IPS-18a (cell line): ENCODE data around the gene GCAT.
A peak's percentile ranks its signal among the peaks of the same experiment; 100 is the strongest.

Source experiments
- H3K27ac ChIP-seq: one replicate; pipeline ENCODE4 v1.5.1; 2013; ENCODE audit warnings: low read length
- H3K27me3 ChIP-seq: one replicate; pipeline ENCODE4 v1.6.1; 2013; ENCODE audit warnings: mild to moderate bottlenecking, low read length; ENCODE audit not compliant: control insufficient read depth, insufficient read depth
- H3K36me3 ChIP-seq: one replicate; pipeline ENCODE4 v1.6.1; 2013; ENCODE audit warnings: low read depth, low read length; ENCODE audit not compliant: control insufficient read depth
- H3K4me1 ChIP-seq: one replicate; pipeline ENCODE4 v1.6.1; 2013; ENCODE audit warnings: low read depth, low read length; ENCODE audit not compliant: control insufficient read depth
- H3K4me3 ChIP-seq: one replicate; pipeline ENCODE4 v1.5.1; 2013; ENCODE audit warnings: low read length
- H3K9ac ChIP-seq: one replicate; pipeline ENCODE4 v1.6.1; 2013; ENCODE audit warnings: mild to moderate bottlenecking, low read length, moderate library complexity
- H3K9me3 ChIP-seq: one replicate; pipeline ENCODE4 v1.6.1; 2013; ENCODE audit warnings: low read depth, low read length; ENCODE audit not compliant: control insufficient read depth

GCAT gene

DNA sequence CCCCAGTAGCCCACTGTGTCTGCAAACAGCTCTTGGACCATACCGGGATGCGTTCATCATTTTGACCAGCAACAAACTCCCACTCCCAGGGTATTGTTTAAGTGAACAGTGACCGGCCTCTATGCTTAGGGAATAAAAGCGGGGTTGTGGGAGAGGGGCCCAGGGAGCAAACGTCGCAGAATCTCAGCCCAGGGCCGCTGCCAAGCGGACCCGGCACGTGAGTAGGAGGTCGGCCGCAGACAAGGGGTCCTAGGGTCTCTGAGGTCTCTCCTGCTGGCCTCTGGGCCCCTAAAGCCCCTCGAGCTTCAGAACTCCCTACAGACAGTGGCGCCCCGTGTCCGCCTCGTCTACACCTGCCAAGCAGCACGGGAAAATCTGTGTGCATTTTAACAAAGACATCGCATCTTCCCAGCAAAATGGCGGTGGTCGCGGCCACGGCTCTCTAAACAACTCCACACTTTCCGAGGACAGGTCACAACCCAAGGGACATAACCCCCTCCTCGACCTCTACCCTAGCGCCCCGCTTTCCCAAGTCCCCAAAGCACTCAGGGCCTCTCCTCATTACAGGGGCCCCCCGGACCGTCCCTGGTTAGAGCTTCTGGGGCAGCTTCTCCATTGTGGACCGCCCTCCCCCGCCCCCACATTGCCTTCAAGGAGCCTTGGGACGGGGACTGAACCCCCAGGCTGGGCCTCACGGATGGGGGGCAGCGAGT is 3.9 kb upstream of the GCAT start:
- peak overlapping the region; percentile 65 for H3K9ac ChIP-seq
- peaks cover 63% of the 10 kb centered on the region for H3K27me3 ChIP-seq
- peaks cover 34% of the 10 kb centered on the region for H3K4me1 ChIP-seq
- H3K4me3 ChIP-seq = peak overlapping the region; percentile 73
- no peak overlapping the region for H3K27ac ChIP-seq
- H3K36me3 ChIP-seq = no peaks in the 10 kb centered on the region
- no peaks in the 10 kb centered on the region for H3K9me3 ChIP-seq

DNA sequence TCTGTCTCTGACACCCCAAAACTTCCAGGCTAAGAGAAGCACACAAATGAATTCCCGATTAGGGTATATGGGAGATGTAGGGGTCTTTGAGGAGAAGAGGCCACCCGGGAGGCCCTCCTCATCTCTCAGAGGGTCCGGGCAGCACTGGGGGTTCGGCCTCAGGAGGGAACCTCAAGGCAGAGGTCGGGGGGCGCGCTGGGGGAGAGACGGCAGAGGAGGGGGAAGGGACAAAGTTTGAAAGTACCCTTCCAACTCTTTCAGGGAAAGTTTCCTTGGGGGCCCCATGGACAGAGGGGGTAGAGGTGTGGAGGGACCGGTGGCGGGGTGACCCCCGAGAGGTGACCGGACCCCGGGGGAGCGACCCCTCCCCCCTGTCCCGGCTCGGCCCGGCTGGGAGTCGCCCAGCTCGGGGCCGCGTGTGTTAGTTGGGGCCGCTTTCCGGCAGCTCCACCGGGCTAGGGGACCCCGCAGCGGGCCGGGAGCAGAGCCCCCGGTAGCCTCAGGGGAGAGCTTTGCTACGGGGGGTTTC is 3.3 kb upstream of the GCAT start:
- Histone ChIP-seq H3K27ac (no peak overlapping the region), H3K4me3 (peak overlapping the region; percentile 73), H3K36me3 (no peaks in the 10 kb centered on the region)

DNA sequence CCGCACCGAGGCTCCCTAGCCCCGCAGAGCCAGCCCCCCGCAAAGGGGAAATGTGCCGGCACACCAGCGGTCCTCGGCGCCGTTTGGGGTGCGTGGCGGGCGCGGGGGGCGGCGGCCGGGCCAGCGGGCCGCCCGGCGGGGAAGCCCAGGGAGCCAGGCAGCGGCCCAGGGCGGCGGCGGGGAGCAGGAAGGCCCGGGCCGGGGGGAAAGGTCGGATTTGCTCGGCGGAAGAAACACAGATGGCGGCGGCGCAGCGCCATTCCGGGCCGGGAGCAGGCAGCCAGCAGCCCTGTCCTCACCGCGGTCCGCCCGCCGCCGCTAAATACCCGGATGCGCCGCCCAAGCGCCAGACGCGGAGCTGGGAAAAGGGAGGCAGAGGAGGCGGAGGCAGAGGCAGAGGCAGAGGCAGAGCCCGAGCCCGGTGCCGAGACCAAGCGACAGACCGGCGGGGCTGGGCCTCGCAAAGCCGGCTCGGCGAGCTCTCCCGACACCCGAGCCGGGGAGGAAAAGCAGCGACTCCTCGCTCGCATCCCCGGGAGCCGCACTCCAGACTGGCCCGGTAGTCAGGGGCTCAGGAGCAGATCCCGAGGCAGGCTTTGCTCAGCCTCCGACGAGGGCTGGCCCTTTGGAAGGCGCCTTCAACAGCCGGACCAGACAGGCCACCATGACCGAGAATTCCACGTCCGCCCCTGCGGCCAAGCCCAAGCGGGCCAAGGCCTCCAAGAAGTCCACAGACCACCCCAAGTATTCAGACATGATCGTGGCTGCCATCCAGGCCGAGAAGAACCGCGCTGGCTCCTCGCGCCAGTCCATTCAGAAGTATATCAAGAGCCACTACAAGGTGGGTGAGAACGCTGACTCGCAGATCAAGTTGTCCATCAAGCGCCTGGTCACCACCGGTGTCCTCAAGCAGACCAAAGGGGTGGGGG is 2.6 kb upstream of the GCAT start:
- Histone ChIP-seq H3K36me3 (no peaks in the 10 kb centered on the region), H3K9me3 (no peaks in the 10 kb centered on the region), H3K27me3 (peaks cover 66% of the 10 kb centered on the region), H3K9ac (peak overlapping the region; percentile 65), H3K4me3 (peak overlapping the region; percentile 82), H3K4me1 (peaks cover 34% of the 10 kb centered on the region), H3K27ac (no peak overlapping the region)

More for the DNA sequence above, 3.3 kb upstream of the GCAT start:
- Histone ChIP-seq H3K4me1 (peaks cover 34% of the 10 kb centered on the region), H3K9me3 (no peaks in the 10 kb centered on the region), H3K27me3 (peaks cover 65% of the 10 kb centered on the region), H3K9ac (peak overlapping the region; percentile 65)

DNA sequence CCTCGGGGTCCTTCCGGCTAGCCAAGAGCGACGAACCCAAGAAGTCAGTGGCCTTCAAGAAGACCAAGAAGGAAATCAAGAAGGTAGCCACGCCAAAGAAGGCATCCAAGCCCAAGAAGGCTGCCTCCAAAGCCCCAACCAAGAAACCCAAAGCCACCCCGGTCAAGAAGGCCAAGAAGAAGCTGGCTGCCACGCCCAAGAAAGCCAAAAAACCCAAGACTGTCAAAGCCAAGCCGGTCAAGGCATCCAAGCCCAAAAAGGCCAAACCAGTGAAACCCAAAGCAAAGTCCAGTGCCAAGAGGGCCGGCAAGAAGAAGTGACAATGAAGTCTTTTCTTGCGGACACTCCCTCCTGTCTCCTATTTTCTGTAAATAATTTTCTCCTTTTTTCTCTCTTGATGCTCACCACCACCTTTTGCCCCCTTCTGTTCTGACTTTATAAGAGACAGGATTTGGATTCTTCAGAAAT is 1.9 kb upstream of the GCAT start:
- no peaks in the 10 kb centered on the region for H3K9me3 ChIP-seq
- no peaks in the 10 kb centered on the region for H3K36me3 ChIP-seq
- H3K4me1 ChIP-seq = peaks cover 34% of the 10 kb centered on the region
- H3K4me3 ChIP-seq = peak overlapping the region; percentile 82
- H3K9ac ChIP-seq = peak overlapping the region; percentile 27
- no peak overlapping the region for H3K27ac ChIP-seq
- peaks cover 66% of the 10 kb centered on the region for H3K27me3 ChIP-seq

DNA sequence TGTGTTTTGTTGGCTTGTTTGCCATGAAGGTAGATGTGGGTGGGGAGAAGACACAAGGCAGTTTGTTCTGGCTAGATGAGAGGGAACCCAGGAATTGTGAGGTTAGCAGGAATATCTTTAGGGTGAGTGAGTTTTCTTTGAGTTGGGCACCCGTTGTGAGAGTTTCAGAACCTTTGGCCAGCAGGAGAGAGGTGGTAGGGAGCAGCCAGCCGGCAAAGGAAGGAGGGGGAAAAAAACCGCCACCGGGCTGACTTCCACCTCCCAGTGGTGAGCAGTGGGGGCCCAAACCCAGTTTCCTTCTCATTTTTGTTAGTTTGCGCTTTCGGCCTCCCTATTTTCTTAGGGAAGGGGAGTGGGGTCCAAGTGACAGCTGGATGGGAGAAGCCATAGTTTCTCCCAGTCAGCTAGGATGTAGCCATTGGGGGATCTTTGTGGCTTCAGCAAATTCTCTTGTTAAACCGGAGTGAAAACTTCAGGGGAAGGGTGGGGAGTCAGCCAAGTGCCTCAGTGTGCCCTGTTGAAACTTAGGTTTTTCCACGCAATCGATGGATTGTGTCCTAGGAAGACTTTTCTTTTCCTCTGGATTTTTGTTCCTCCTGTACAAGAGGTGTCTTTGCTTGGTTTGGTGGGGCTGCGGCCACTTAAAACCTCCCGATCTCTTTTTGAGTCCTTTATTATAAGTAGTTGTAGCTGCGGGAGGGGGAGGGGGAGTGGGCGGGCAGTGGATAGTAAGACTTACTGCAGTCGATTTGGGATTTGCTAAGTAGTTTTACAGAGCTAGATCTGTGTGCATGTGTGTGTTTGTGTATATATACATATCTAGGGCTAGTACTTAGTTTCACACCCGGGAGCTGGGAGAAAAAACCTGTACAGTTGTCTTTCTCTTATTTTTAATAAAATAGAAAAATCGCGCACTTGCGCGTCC is 1.1 kb upstream of the GCAT start:
- peaks cover 34% of the 10 kb centered on the region for H3K4me1 ChIP-seq
- H3K27me3 ChIP-seq = peaks cover 61% of the 10 kb centered on the region
- no peak overlapping the region for H3K27ac ChIP-seq
- H3K36me3 ChIP-seq = no peaks in the 10 kb centered on the region
- no peaks in the 10 kb centered on the region for H3K9me3 ChIP-seq
- H3K9ac ChIP-seq = peak overlapping the region; percentile 27
- H3K4me3 ChIP-seq = peak overlapping the region; percentile 82

DNA sequence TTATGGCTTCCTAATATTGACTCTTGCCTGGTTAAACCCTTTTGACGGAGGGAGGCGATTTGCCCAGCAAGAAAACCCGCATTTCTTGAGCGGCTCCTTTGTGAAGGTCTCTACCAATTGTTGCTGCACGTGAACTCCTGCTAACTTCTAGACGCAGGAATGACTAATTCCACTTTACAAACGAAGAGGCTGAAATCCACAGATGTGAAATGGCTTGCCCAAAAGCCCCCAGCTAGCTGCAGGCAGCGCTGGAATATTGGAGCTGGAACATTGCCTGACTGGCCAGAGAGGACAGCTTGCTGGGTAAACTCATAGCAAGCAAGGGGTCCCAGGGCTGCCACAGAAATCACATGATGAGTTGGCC is 542 bp downstream of the GCAT start:
- peaks cover 52% of the 10 kb centered on the region for H3K27me3 ChIP-seq
- H3K4me3 ChIP-seq = peak overlapping the region; percentile 82
- H3K9ac ChIP-seq = peak overlapping the region; percentile 67
- no peak overlapping the region for H3K27ac ChIP-seq
- H3K9me3 ChIP-seq = no peaks in the 10 kb centered on the region
- H3K36me3 ChIP-seq = no peaks in the 10 kb centered on the region
- H3K4me1 ChIP-seq = peaks cover 30% of the 10 kb centered on the region

DNA sequence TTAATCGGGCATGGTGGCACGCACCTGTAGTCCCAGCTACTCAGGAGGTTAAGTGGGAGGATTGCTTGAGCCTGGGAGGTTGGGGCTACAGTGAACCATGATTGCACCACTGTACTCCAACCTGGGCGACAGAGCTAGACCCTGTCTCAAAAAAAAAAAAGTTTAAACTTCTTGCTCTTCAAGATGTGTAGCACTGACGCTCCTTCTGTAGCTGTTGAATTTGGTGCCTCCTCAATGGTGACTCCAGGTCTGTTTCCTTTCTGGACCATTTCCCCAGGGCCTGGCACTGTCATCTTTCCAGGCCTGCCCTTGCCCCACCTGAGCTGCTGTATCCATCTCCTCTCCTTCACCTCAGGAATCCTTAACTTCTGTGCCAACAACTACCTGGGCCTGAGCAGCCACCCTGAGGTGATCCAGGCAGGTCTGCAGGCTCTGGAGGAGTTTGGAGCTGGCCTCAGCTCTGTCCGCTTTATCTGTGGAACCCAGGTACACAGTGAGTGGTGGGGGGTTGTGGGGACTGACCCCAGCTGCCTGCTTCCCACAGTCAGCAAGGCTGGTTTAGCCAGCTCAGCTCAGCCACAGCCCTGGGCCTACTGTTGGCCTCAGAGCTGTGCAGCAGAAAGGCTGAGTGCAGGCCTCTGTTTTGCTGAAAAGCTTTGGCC is 2.1 kb downstream of the GCAT start:
- Histone ChIP-seq H3K4me1 (peaks cover 20% of the 10 kb centered on the region), H3K27me3 (peaks cover 38% of the 10 kb centered on the region), H3K27ac (no peak overlapping the region), H3K36me3 (peaks cover under 1% of the 10 kb centered on the region), H3K4me3 (no peak overlapping the region), H3K9ac (no peak overlapping the region), H3K9me3 (no peaks in the 10 kb centered on the region)

DNA sequence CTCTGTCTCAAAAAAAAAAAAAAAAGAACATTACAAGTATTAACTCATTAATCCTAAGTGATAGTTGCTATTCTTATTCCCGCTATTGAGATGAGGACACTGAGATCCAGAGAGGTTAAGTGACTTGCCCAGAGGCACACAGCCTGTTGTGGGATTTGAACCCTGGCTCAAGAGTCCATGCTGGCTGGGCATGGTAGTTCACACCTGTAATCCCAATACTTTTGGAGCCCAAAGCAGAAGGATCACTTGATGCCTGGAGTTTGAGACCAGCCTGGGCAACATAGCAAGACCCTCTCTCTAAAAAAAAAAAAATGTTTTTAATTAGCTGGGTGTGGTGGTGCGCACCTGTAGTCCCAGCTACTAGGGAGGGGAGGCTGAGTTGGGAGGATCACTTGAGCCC is 4.1 kb downstream of the GCAT start:
- H3K9ac ChIP-seq = no peak overlapping the region
- H3K4me1 ChIP-seq = peaks cover 5% of the 10 kb centered on the region
- H3K27ac ChIP-seq = no peak overlapping the region
- H3K27me3 ChIP-seq = peaks cover 19% of the 10 kb centered on the region
- no peak overlapping the region for H3K4me3 ChIP-seq
- H3K9me3 ChIP-seq = no peaks in the 10 kb centered on the region
- H3K36me3 ChIP-seq = peaks cover 5% of the 10 kb centered on the region

DNA sequence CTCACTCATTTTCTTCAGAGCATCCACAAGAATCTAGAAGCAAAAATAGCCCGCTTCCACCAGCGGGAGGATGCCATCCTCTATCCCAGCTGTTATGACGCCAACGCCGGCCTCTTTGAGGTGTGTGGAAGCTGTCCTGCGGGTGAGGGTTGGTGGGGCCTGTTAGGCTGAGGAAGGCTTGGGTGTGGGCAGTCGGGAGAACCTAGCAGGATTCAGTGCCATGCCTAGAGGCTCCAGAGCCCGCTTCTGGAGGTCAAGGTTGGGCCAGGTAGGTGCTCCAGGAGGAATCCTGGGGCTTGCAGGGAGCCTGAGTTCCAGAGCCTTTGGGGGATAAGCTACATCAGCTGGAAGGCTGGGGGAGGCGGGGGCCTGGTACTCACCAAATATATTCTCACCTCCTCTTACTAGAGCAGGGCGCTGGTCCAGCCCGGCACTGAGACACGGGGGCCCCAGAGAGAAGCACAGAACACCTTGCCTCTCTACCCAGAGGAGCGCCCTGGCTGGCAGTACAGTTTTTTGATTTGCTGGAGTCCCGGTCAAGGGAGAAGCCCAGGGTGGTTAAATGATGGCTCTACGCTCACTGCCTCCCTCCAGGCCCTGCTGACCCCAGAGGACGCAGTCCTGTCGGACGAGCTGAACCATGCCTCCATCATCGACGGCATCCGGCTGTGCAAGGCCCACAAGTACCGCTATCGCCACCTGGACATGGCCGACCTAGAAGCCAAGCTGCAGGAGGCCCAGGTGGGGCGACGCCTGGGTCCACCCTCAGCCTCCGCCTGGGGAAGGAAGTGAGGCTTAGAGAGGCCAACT is 5.3 kb downstream of the GCAT start:
- peaks cover 15% of the 10 kb centered on the region for H3K27me3 ChIP-seq
- H3K9ac ChIP-seq = no peak overlapping the region
- no peak overlapping the region for H3K27ac ChIP-seq
- H3K4me1 ChIP-seq = peaks cover 6% of the 10 kb centered on the region
- no peak overlapping the region for H3K4me3 ChIP-seq
- no peaks in the 10 kb centered on the region for H3K9me3 ChIP-seq
- peaks cover 5% of the 10 kb centered on the region for H3K36me3 ChIP-seq

DNA sequence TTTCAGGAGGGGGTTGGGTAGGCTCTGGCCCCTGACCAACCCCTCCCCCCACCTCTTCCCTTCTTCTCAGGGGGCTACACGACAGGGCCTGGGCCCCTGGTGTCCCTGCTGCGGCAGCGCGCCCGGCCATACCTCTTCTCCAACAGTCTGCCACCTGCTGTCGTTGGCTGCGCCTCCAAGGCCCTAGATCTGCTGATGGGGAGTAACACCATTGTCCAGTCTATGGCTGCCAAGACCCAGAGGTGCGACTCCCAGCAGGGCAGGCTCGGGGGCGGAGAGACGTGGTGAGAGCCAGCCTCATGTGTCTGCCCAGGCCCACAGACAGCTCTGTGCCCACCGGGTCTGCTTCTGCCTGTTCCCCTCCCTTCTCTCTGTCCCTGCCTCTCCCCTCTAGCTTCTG is 7.9 kb downstream of the GCAT start:
- Histone ChIP-seq H3K36me3 (peaks cover 5% of the 10 kb centered on the region), H3K9ac (no peak overlapping the region), H3K27ac (no peak overlapping the region), H3K4me3 (no peak overlapping the region), H3K27me3 (peaks cover 24% of the 10 kb centered on the region), H3K4me1 (peaks cover 8% of the 10 kb centered on the region), H3K9me3 (no peaks in the 10 kb centered on the region)
